HepG2 (cell line): ENCODE data around the gene IRF1. TPM values are rescaled to one million over a fixed set of nuclear protein-coding genes. Genes with fewer than 3 reads are reported as not detected.

Experiments used
- BATF2 ChIP-seq: sonication (generic); formaldehyde crosslinking; IDR thresholded peaks from 2 replicates; pipeline ENCODE4 v1.8.0; 2022; ENCODE audit warnings: mild to moderate bottlenecking, missing genetic modification reagents, moderate library complexity
- BHLHE40 ChIP-seq: IDR thresholded peaks from 2 replicates; pipeline ENCODE4 v1.6.1; 2011; ENCODE audit warnings: low read length, improper control_type of control experiment
- CENPT ChIP-seq: sonication (generic); formaldehyde crosslinking; IDR thresholded peaks from 2 replicates; pipeline ENCODE4 v1.8.0; 2022; ENCODE audit warnings: low read depth, mild to moderate bottlenecking, moderate library complexity, missing genetic modification reagents
- HDAC6 ChIP-seq: fragments of 200-600 bp; sonication (generic); IDR thresholded peaks from 2 replicates; pipeline ENCODE4 v1.7.0; 2017; ENCODE audit warnings: mild to moderate bottlenecking, antibody characterized with exemption, low read length, low read depth
- KDM3A ChIP-seq: IDR thresholded peaks from 2 replicates; pipeline ENCODE4 v1.6.1; 2018; ENCODE audit warnings: low read depth, missing compliant biosample characterization
- LCORL ChIP-seq, 2 experiments: fragments of 450-650 bp in 1 of 2; sonication (generic) in 1 of 2; formaldehyde crosslinking in 1 of 2; IDR thresholded peaks; 2 replicates each; pipeline versions ENCODE4 v1.5.0 to v1.6.1; 2017 to 2020; ENCODE audit warnings: antibody characterized with exemption in 1 of 2, missing genetic modification reagents in 1 of 2
- ZBTB40 ChIP-seq, 2 experiments: fragments of 450-650 bp in 1 of 2; sonication (generic) in 1 of 2; formaldehyde crosslinking in 1 of 2; IDR thresholded peaks; 2 replicates each; pipeline versions ENCODE4 v1.6.1 to v1.8.0; 2016 to 2022; ENCODE audit warnings: antibody characterized with exemption in 1 of 2, mild to moderate bottlenecking in 1 of 2, missing genetic modification reagents in 1 of 2
- ZFP36 ChIP-seq: fragments of 150-350 bp; IDR thresholded peaks from 2 replicates; pipeline ENCODE4 v1.6.1; 2018; ENCODE audit warnings: borderline replicate concordance, low read length, low read depth; ENCODE audit not compliant: partially characterized antibody
- ZNF337 ChIP-seq: sonication (generic); formaldehyde crosslinking; IDR thresholded peaks from 2 replicates; pipeline ENCODE4 v1.5.1; 2020; ENCODE audit warnings: missing genetic modification reagents, low read depth, mild to moderate bottlenecking, borderline replicate concordance
- ZNF572 ChIP-seq: sonication (generic); formaldehyde crosslinking; IDR thresholded peaks from 2 replicates; pipeline ENCODE4 v1.5.1; 2020; ENCODE audit warnings: mild to moderate bottlenecking, missing genetic modification reagents
- ZNF766 ChIP-seq: sonication (generic); formaldehyde crosslinking; IDR thresholded peaks from 2 replicates; pipeline ENCODE4 v1.5.0; 2020; ENCODE audit warnings: missing genetic modification reagents, borderline replicate concordance
- polyA plus RNA-seq, 8 experiments: library from polyadenylated mRNA; depleted of rRNA in 3 of 8; stranded (reverse) in 7 of 8; unstranded in 1 of 8; fragments of >200 nt; fragmentation: Illumina TruSeq in 4 of 8; extraction: Trizol in 4 of 8; gene quantifications; 2 replicates each; pipeline versions ENCODE4 v1.2.1 to v1.2.3, GENCODE V29; 2011 to 2016; ENCODE audit warnings: low read depth in 4 of 8, missing spikeins in 1 of 8, mixed read lengths in 1 of 8; ENCODE audit not compliant: insufficient read depth in 1 of 8
- total RNA-seq, 5 experiments: library from RNA; depleted of rRNA; stranded (reverse); fragments of >200 nt; fragmentation: Illumina TruSeq; extraction: Trizol; gene quantifications; 2 replicates each; pipeline ENCODE4 v1.2.3, GENCODE V29; 2016; ENCODE audit warnings: low read depth in 1 of 5
- TF ChIP-seq, protein P1 (sequence below): sonication (generic); formaldehyde crosslinking; IDR thresholded peaks from 2 replicates; pipeline ENCODE4 v1.8.1; 2023; ENCODE audit warnings: mild to moderate bottlenecking, missing genetic modification reagents
- TF ChIP-seq, protein P2 (sequence below): sonication (generic); formaldehyde crosslinking; IDR thresholded peaks from 2 replicates; pipeline ENCODE4 v1.4.0; 2020; ENCODE audit warnings: mild to moderate bottlenecking, missing genetic modification reagents

IRF1 gene
- total and polyA plus RNA-seq, 2 of the 13 experiments (the other 11 are each of a cell fraction or from before 2014, with no cell fraction given) = 4.1 to 8.8 TPM

DNA sequence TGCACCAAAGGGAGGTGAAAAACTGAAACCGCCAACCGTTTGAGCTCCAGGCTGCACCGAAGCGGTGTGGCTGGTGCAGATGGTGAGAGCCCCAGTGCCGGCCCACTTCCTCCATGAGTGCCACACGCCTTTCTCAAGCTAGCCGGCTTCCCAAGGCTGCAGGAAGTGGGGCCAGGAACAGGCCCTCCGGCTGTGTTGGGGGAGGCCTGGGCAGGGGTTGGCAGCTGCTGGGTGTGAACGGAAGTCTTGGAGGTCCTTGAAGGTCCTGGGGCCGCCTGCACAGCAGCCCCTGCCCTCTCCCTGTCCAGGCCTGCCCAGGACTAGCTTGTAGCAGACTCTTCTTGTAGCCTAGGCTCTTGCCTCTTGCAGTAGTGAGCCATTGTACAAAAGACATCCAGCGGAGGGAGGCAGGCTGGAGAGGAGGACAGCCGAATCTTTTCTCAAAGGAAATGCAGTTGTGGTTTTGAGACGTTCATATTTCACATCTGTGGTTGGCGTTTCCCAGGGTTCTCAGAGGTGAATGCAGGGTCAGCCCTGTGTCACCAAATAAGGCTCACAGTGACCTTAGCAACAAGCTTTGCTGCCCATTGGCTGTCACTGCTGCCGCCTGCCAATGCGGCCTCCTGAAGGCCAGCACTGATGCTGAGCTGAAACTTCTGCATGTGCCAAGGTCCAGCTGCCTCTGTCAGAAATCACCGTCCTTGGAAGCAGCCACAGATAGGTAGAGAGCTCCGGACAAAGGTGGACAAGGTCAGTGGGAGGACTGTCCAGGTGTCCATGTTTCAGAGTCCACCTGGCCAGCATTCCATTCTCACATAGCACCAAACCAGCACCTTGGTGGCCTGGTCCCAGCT lies 23.9 kb downstream of the IRF1 start (continued):
- no peak for TF ChIP-seq ZBTB40 (IDR thresholded peaks at IDR 0.05)
- no peak for TF ChIP-seq ZBTB40 (CRISPR knock-in tag; IDR thresholded peaks at IDR 0.05)
- 0 out of 2 replicates have a peak, but pooled peaks have one; percentile 25 for TF ChIP-seq ZNF572 (CRISPR knock-in tag)
- TF ChIP-seq ZNF337 = no peak
- no peak for TF ChIP-seq HDAC6
- TF ChIP-seq, protein P1, sequence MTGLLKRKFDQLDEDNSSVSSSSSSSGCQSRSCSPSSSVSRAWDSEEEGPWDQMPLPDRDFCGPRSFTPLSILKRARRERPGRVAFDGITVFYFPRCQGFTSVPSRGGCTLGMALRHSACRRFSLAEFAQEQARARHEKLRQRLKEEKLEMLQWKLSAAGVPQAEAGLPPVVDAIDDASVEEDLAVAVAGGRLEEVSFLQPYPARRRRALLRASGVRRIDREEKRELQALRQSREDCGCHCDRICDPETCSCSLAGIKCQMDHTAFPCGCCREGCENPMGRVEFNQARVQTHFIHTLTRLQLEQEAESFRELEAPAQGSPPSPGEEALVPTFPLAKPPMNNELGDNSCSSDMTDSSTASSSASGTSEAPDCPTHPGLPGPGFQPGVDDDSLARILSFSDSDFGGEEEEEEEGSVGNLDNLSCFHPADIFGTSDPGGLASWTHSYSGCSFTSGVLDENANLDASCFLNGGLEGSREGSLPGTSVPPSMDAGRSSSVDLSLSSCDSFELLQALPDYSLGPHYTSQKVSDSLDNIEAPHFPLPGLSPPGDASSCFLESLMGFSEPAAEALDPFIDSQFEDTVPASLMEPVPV = no peak
- TF ChIP-seq CENPT (CRISPR knock-in tag) = no peak
- no peak for TF ChIP-seq ZNF766 (CRISPR knock-in tag)
- TF ChIP-seq, protein P2, sequence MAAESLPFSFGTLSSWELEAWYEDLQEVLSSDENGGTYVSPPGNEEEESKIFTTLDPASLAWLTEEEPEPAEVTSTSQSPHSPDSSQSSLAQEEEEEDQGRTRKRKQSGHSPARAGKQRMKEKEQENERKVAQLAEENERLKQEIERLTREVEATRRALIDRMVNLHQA (CRISPR knock-in tag) = no peak
- TF ChIP-seq BATF2 (CRISPR knock-in tag) = no peak
- no peak for TF ChIP-seq ZFP36
- no peak for TF ChIP-seq LCORL (IDR thresholded peaks at IDR 0.05)
- 0 out of 2 replicates have a peak, but pooled peaks have one; percentile 14 for TF ChIP-seq LCORL (CRISPR knock-in tag; IDR thresholded peaks at IDR 0.05)
- TF ChIP-seq BHLHE40 = no peak
- no peak for TF ChIP-seq KDM3A (CRISPR knock-in tag)
